Right lung (tissue), 5 donors: ENCODE measurements around the gene PLCD1. TPM values are rescaled to one million over a fixed set of nuclear protein-coding genes. Genes with fewer than 3 reads are reported as not detected.
A peak's percentile ranks its signal among the peaks of the same experiment; 100 is the strongest.
"Not testable (repeated sequence)": the region's sequence is repeated elsewhere in the genome, so short reads cannot be mapped to it uniquely, and the experiment has no call there.

ENCODE experiments used
- DNase-seq, 2 donors: peaks; one replicate each; pipeline ENCODE4 v3.0.0-alpha.2; 2013
- polyA plus RNA-seq, 5 donors: library from polyadenylated mRNA; unstranded; fragments of 120-200 nt; gene quantifications; one replicate each; pipeline versions ENCODE4 v1.2.1 to v1.2.3, GENCODE V29; 2013; ENCODE audit warnings: inconsistent platforms in 1 of 5, low replicate concordance in 1 of 5; ENCODE audit not compliant: insufficient read length in 5 of 5, insufficient read depth in 1 of 5

Gene PLCD1
- polyA plus RNA-seq, 5 donors: 37.6 to 47.2 (median 44.0) TPM

GRCh38 chr3:38039101-38039898, 9.9 kb upstream of the PLCD1 start, which contains the start of gene DLEC1:
Gene DLEC1 (plus strand): TSS chr3:38039208. CDS start chr3:38039226, 18 bp downstream.
- DNase-seq: peak; percentile 56 to 65

GRCh38 chr3:38038447-38038911, 9.0 kb upstream of the PLCD1 start:
- DNase-seq: no peak

- no peak for DNase-seq
Measured at GRCh38 chr3:38036906-38037305, 7.5 kb upstream of the PLCD1 start.

GRCh38 chr3:38036286-38036685, 6.8 kb upstream of the PLCD1 start:
- no peak for DNase-seq

GRCh38 chr3:38034335-38034734, 4.9 kb upstream of the PLCD1 start:
- not testable (repeated sequence) for DNase-seq

GRCh38 chr3:38033586-38033985, 4.1 kb upstream of the PLCD1 start:
- not testable (repeated sequence) for DNase-seq

GRCh38 chr3:38032328-38032865, 3.0 kb upstream of the PLCD1 start:
- no peak for DNase-seq

GRCh38 chr3:38031022-38031994, 1.9 kb upstream of the PLCD1 start:
- peak in 1 of 2 donors; percentile 14 for DNase-seq

GRCh38 chr3:38030126-38031021, 932 bp upstream of the PLCD1 start:
- no peak for DNase-seq

- DNase-seq: no peak
Measured at GRCh38 chr3:38028621-38029361, 651 bp downstream of the PLCD1 start.

GRCh38 chr3:38027466-38028465, 1.7 kb downstream of the PLCD1 start:
- DNase-seq: no peak

GRCh38 chr3:38026856-38027255, 2.6 kb downstream of the PLCD1 start:
- no peak for DNase-seq

GRCh38 chr3:38022896-38023709, 6.3 kb downstream of the PLCD1 start:
- no peak for DNase-seq

GRCh38 chr3:38022301-38022700, 7.1 kb downstream of the PLCD1 start:
- no peak for DNase-seq

GRCh38 chr3:38021196-38021595, 8.2 kb downstream of the PLCD1 start:
- DNase-seq: no peak

- no peak for DNase-seq
Measured at GRCh38 chr3:38020342-38020726, 9.1 kb downstream of the PLCD1 start.

GRCh38 chr3:38019658-38020341, 9.6 kb downstream of the PLCD1 start:
- no peak for DNase-seq
